DND-41 (cell line): ENCODE data around the gene CX3CR1.

Experiments
- ATAC-seq: fragments of 200-7000 bp; cut with Tn5 transposase; 3 replicates; pipeline ENCODE4 v1.9.1; 2021; ENCODE audit warnings: low read depth; ENCODE audit not compliant: insufficient read depth
- DNase-seq: peaks from one replicate; pipeline ENCODE4 v3.0.0-alpha.2; 2020
- H2AFZ ChIP-seq: 2 replicates; pipeline ENCODE4 v1.6.0; 2012; ENCODE audit warnings: low read depth, low read length
- H3K27ac ChIP-seq: 2 replicates; pipeline ENCODE4 v1.5.1; 2012; ENCODE audit warnings: low read length, inconsistent platforms
- H3K27me3 ChIP-seq: fragments of 200-600 bp; sonication (generic); 2 replicates; pipeline ENCODE4 v1.6.0; 2012; ENCODE audit warnings: low read length, mild to moderate bottlenecking, inconsistent platforms; ENCODE audit not compliant: insufficient read depth, poor library complexity
- H3K36me3 ChIP-seq: 2 replicates; pipeline ENCODE4 v1.5.1; 2012; ENCODE audit warnings: low read length, inconsistent platforms; ENCODE audit not compliant: insufficient read depth
- H3K4me1 ChIP-seq: 2 replicates; pipeline ENCODE4 v1.5.1; 2012; ENCODE audit warnings: mild to moderate bottlenecking, low read length; ENCODE audit not compliant: insufficient read depth
- H3K4me2 ChIP-seq: 2 replicates; pipeline ENCODE4 v1.6.0; 2012; ENCODE audit warnings: mild to moderate bottlenecking, moderate library complexity, low read length, inconsistent platforms; ENCODE audit not compliant: insufficient read depth
- H3K4me3 ChIP-seq, 2 experiments: fragments of 200-600 bp in 1 of 2; shearing (Covaris generic) in 1 of 2; 2 replicates each; pipeline ENCODE4 v1.5.1; 2012 to 2016; ENCODE audit warnings: inconsistent platforms in 2 of 2, low read length in 2 of 2, mild to moderate bottlenecking in 2 of 2, low read depth in 1 of 2, moderate library complexity in 1 of 2
- H3K79me2 ChIP-seq: 2 replicates; pipeline ENCODE4 v1.6.0; 2012; ENCODE audit warnings: low read length, inconsistent platforms; ENCODE audit not compliant: insufficient read depth
- H3K9ac ChIP-seq: 2 replicates; pipeline ENCODE4 v1.6.0; 2012; ENCODE audit warnings: low read depth, mild to moderate bottlenecking, inconsistent platforms, low read length, moderate library complexity
- H3K9me3 ChIP-seq: 2 replicates; pipeline ENCODE4 v1.5.1; 2012; ENCODE audit warnings: low read length, moderate library complexity, mild to moderate bottlenecking, inconsistent platforms; ENCODE audit not compliant: insufficient read depth, severe bottlenecking
- H4K20me1 ChIP-seq: 2 replicates; pipeline ENCODE4 v1.6.0; 2012; ENCODE audit warnings: low read length; ENCODE audit not compliant: insufficient read depth
- EZH2 ChIP-seq: IDR thresholded peaks from 3 replicates; pipeline ENCODE4 v1.6.1; 2012; ENCODE audit warnings: borderline replicate concordance, low read depth, mild to moderate bottlenecking, moderate library complexity, low read length, inconsistent platforms; ENCODE audit not compliant: severe bottlenecking
- TF ChIP-seq, protein P1 (sequence below): IDR thresholded peaks from 2 replicates; pipeline ENCODE4 v1.5.1; 2012; ENCODE audit warnings: borderline replicate concordance, low read length, moderate library complexity, mild to moderate bottlenecking; ENCODE audit not compliant: poor library complexity, severe bottlenecking; ENCODE audit errors: extremely low read depth

CX3CR1 gene

DNA sequence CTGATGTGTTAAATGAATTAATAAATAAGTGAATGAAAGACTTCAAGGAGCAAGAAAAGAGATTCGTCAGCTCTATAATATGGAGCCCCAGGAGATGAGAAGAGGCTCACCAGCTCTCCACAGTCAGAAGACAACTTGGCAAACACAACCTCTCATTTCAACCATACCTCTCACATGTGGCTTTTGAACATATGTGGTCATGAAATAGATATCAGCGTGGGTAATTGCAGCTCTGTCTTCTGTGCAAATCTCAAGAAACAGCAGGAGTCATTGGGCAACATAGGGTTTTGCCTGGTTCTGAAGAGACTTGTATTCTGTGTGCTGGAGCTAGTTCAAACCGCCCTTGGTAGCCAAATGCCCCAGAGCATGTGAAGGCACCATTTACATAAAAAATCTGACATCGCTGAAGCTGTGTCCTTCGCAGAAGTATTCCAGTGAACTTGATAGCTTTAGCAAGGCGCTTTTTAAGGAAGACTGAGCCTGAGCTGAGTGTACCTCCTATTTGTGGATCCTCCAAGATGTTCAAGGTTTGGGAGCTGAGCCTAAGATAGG, 8.4 kb downstream of the CX3CR1 start:
- no peak for TF ChIP-seq EZH2
- Histone ChIP-seq H3K36me3 (no peaks in the 10 kb centered on the region), H3K9ac (no peak overlapping the region), H3K4me2 (no peak overlapping the region), H3K4me3 (no peak overlapping the region), H3K9me3 (no peaks in the 10 kb centered on the region), H3K27me3 (no peaks in the 10 kb centered on the region), H3K4me1 (peaks cover under 1% of the 10 kb centered on the region), H3K27ac (no peak overlapping the region), H2AFZ (no peak overlapping the region), H4K20me1 (no peaks in the 10 kb centered on the region), H3K79me2 (no peaks in the 10 kb centered on the region)
- DNase-seq (no peak), ATAC-seq (no peak)

DNA sequence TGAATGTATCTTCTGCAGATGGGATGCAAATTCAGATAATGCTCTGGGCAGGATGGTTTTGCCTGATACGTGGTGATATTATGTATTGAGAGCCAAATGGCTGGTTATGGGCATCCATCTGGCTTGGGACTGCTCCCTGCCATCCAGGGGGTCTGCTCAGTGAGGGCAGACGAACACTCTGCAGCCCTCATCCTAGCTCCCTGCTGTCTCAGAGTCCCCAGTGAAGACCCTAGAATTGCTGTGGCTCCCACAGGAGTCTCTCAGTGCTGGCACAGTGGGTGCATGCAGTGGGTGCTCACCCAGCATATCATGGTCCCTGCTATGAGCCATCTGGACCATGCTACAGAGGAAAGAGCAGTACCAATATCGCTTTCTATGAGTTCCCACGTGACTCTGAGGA, 10.3 kb downstream of the CX3CR1 start:
- Histone ChIP-seq H3K27ac (no peak overlapping the region), H3K4me1 (no peaks in the 10 kb centered on the region), H3K4me2 (no peak overlapping the region), H3K4me3 (no peak overlapping the region), H3K9me3 (no peaks in the 10 kb centered on the region), H3K27me3 (no peaks in the 10 kb centered on the region), H4K20me1 (no peaks in the 10 kb centered on the region), H3K9ac (no peak overlapping the region), H3K36me3 (no peaks in the 10 kb centered on the region), H2AFZ (no peak overlapping the region), H3K79me2 (no peaks in the 10 kb centered on the region)
- no peak for DNase-seq
- no peak for ATAC-seq
- TF ChIP-seq, protein P1, sequence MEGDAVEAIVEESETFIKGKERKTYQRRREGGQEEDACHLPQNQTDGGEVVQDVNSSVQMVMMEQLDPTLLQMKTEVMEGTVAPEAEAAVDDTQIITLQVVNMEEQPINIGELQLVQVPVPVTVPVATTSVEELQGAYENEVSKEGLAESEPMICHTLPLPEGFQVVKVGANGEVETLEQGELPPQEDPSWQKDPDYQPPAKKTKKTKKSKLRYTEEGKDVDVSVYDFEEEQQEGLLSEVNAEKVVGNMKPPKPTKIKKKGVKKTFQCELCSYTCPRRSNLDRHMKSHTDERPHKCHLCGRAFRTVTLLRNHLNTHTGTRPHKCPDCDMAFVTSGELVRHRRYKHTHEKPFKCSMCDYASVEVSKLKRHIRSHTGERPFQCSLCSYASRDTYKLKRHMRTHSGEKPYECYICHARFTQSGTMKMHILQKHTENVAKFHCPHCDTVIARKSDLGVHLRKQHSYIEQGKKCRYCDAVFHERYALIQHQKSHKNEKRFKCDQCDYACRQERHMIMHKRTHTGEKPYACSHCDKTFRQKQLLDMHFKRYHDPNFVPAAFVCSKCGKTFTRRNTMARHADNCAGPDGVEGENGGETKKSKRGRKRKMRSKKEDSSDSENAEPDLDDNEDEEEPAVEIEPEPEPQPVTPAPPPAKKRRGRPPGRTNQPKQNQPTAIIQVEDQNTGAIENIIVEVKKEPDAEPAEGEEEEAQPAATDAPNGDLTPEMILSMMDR, result no peak
- no peak for TF ChIP-seq EZH2

DNA sequence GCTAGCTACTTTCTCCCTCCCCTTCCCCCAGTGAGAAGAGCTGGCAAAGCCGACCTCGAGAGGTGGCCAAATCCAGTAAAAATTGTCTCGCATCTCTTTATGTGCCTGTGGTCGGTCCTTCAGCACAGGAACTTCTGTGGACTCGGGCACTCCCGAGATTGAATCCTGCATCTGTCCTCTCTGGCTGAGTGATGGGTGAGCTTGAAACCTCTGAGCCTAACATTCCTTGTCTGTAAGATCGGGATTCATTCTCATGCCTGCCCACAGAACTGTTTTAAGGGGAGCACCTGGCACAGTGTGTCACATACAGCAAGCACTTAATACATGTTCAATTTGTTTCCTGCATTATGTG, 11.3 kb downstream of the CX3CR1 start:
- no peak overlapping the region for H3K9ac ChIP-seq
- H3K4me2 ChIP-seq, result no peak overlapping the region
- no peaks in the 10 kb centered on the region for H3K9me3 ChIP-seq
- TF ChIP-seq EZH2, result no peak
- TF ChIP-seq, protein P1, result no peak
- H3K27ac ChIP-seq, result no peak overlapping the region
- H3K36me3 ChIP-seq, result no peaks in the 10 kb centered on the region
- H2AFZ ChIP-seq, result no peak overlapping the region
- DNase-seq (no peak), ATAC-seq (no peak)
- H3K4me3 ChIP-seq, result no peak overlapping the region
- H3K27me3 ChIP-seq, result peaks cover 5% of the 10 kb centered on the region
- no peaks in the 10 kb centered on the region for H4K20me1 ChIP-seq
- no peaks in the 10 kb centered on the region for H3K4me1 ChIP-seq
- no peaks in the 10 kb centered on the region for H3K79me2 ChIP-seq

DNA sequence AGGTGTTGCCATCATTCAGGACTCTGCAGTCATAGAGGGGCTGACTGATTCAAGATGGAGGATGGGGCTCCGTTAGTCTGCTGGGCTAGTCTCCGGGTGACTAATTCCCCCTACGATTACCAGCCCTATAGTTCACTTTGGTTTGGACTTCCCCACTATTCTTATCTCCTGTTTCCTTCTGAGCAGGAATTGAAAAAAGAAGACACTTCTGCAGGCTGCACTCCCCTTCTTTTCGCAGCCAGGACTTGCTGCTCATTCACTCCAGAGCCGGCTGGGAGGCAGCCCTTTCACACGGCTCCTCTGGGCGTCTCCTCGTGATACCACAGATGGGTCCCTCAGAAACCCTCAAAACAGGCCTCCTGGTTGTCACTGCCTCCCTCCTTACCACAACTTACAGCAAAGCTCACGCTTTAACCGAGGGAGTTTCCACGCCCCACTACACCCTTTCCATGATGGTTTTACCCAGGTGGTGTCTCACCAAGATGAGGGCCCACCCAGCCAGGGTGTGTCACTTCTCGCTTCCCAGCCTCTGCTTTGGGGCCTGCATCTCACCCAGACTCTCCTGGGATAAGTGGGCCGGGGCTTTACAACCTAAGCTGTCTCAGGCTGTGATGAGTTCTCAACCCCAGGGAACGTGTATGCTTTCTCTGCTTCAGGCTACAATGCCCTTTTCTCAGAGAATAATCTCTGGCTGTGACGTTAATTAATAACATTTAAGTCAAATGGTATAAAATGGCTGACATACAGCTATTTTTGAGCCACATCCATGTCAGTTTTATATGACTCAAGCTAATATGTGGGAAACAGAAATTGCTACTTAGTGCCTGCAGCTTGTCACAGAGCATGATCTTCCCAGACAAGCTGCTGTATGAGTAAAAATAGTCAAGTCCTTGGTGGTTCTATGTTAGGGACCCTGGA, 11.9 kb downstream of the CX3CR1 start:
- no peak overlapping the region for H3K4me3 ChIP-seq
- H3K79me2 ChIP-seq, result no peaks in the 10 kb centered on the region
- H3K9me3 ChIP-seq, result no peaks in the 10 kb centered on the region
- no peaks in the 10 kb centered on the region for H4K20me1 ChIP-seq
- DNase-seq, result no peak
- H3K4me2 ChIP-seq, result no peak overlapping the region
- H2AFZ ChIP-seq, result no peak overlapping the region
- TF ChIP-seq EZH2, result no peak
- TF ChIP-seq, protein P1, result no peak
- H3K4me1 ChIP-seq, result no peaks in the 10 kb centered on the region
- H3K27me3 ChIP-seq, result peaks cover 9% of the 10 kb centered on the region
- peak; percentile 47; the same call in 2 of the 3 replicates for ATAC-seq
- no peak overlapping the region for H3K9ac ChIP-seq
- H3K36me3 ChIP-seq, result no peaks in the 10 kb centered on the region
- H3K27ac ChIP-seq, result no peak overlapping the region
